H1 (cell line): ENCODE results near the gene POLR1H. TPM values are rescaled to one million over a fixed set of nuclear protein-coding genes. Genes with fewer than 3 reads are reported as not detected.

Source experiments
- CTCF ChIA-PET: fragments of 300-600 bp; sonication (Branson Sonifier 250); formaldehyde crosslinking; loops from one replicate; lab custom pipeline; 2021; ENCODE audit not compliant: partially characterized antibody; lab: Charles Lee
- POLR2A ChIA-PET: fragments of 300-600 bp; sonication (Branson Sonifier 250); formaldehyde crosslinking; loops from one replicate; lab custom pipeline; 2021; ENCODE audit warnings: inconsistent platforms; ENCODE audit not compliant: partially characterized antibody; lab: Charles Lee
- DNase-seq, 2 experiments: peaks; one replicate each; pipeline versions ENCODE4 v3.0.0 to v3.0.0-alpha.2; 2010 to 2022; ENCODE audit warnings: low spot score in 2 of 2, low read depth in 1 of 2, mixed read lengths in 1 of 2
- FAIRE-seq: peaks from 2 replicates; lab custom pipeline; 2011; peaks lifted over from hg19 to GRCh38; lab: Jason Lieb, UNC
- H2AFZ ChIP-seq: 2 replicates; pipeline ENCODE4 v1.8.1; 2012; ENCODE audit warnings: low read length, inconsistent platforms
- H2AK5ac ChIP-seq: 2 replicates; pipeline ENCODE4 v1.6.1; 2013; ENCODE audit warnings: low read depth, low read length
- H2BK120ac ChIP-seq: replicated peaks from 2 replicates; pipeline ENCODE3; 2013; ENCODE audit warnings: low read depth, low read length, inconsistent platforms
- H2BK12ac ChIP-seq: 2 replicates; pipeline ENCODE4 v1.6.1; 2013; ENCODE audit warnings: low read depth, low read length
- H2BK15ac ChIP-seq: 2 replicates; pipeline ENCODE4 v1.6.1; 2013; ENCODE audit warnings: low read length
- H2BK20ac ChIP-seq: 2 replicates; pipeline ENCODE4 v1.6.1; 2013; ENCODE audit warnings: low read length
- H2BK5ac ChIP-seq: 2 replicates; pipeline ENCODE4 v1.6.1; 2013; ENCODE audit warnings: low read depth, low read length
- H3K14ac ChIP-seq: 2 replicates; pipeline ENCODE4 v1.6.1; 2013; ENCODE audit warnings: inconsistent platforms; ENCODE audit not compliant: insufficient read length
- H3K18ac ChIP-seq: 2 replicates; pipeline ENCODE4 v1.6.1; 2013; ENCODE audit warnings: low read length; ENCODE audit errors: extremely low read depth
- H3K23ac ChIP-seq: 2 replicates; pipeline ENCODE4 v1.6.1; 2013; ENCODE audit warnings: inconsistent platforms; ENCODE audit not compliant: insufficient read length
- H3K23me2 ChIP-seq: 2 replicates; pipeline ENCODE4 v1.6.1; 2013; ENCODE audit warnings: low read depth, low read length
- H3K27ac ChIP-seq: 2 replicates; pipeline ENCODE4 v1.6.1; 2011; ENCODE audit warnings: low read depth, low read length, inconsistent platforms
- H3K27me3 ChIP-seq, 4 experiments: replicated peaks in 1 of 4; 1 replicate in 1 of 4; 2 replicates in 3 of 4; pipeline versions ENCODE4 v1.6.1 to v1.8.1; 2011 to 2013; ENCODE audit warnings: low read length in 3 of 4, mild to moderate bottlenecking in 3 of 4, inconsistent platforms in 2 of 4, mixed read lengths in 2 of 4, moderate library complexity in 1 of 4; ENCODE audit not compliant: control insufficient read depth in 3 of 4, insufficient read depth in 3 of 4; ENCODE audit errors: extremely low read depth in 1 of 4
- H3K36me3 ChIP-seq, 4 experiments: 2 replicates each; pipeline versions ENCODE4 v1.6.1 to v1.8.1; 2011 to 2013; ENCODE audit warnings: mild to moderate bottlenecking in 4 of 4, low read length in 3 of 4, moderate library complexity in 2 of 4, control low read depth in 1 of 4, inconsistent platforms in 1 of 4; ENCODE audit not compliant: insufficient read depth in 4 of 4, control insufficient read depth in 2 of 4
- H3K4ac ChIP-seq: replicated peaks from 2 replicates; pipeline ENCODE3; 2013; ENCODE audit warnings: low read length, low read depth, mixed read lengths, inconsistent platforms; ENCODE audit not compliant: insufficient read length
- H3K4me1 ChIP-seq, 4 experiments: replicated peaks in 1 of 4; 1 replicate in 1 of 4; 2 replicates in 3 of 4; pipeline versions ENCODE4 v1.6.1 to v1.8.1; 2011 to 2013; ENCODE audit warnings: low read length in 3 of 4, inconsistent platforms in 2 of 4, mixed read lengths in 1 of 4; ENCODE audit not compliant: insufficient read depth in 4 of 4, control insufficient read depth in 3 of 4
- H3K4me2 ChIP-seq, 2 experiments: 2 replicates each; pipeline versions ENCODE4 v1.6.1 to v1.8.1; 2011 to 2013; ENCODE audit warnings: low read depth in 2 of 2, low read length in 2 of 2, control low read depth in 1 of 2, inconsistent platforms in 1 of 2, mild to moderate bottlenecking in 1 of 2; ENCODE audit not compliant: insufficient read depth in 1 of 2
- H3K4me3 ChIP-seq, 4 experiments: fragments of 200-600, 300-600 bp in 1 of 4; sonication (generic), shearing (Covaris generic), sonication (Bioruptor Twin) in 1 of 4; 2 replicates each; pipeline versions ENCODE4 v1.5.1 to v1.8.1; 2011 to 2016; ENCODE audit warnings: low read length in 4 of 4, low read depth in 3 of 4, control low read depth in 2 of 4, inconsistent platforms in 2 of 4, mild to moderate bottlenecking in 2 of 4, mixed read lengths in 1 of 4, moderate library complexity in 1 of 4; ENCODE audit not compliant: insufficient read depth in 2 of 4; ENCODE audit errors: extremely low read depth in 1 of 4
- H3K56ac ChIP-seq: replicated peaks from 2 replicates; pipeline ENCODE3; 2013; ENCODE audit warnings: low read depth, mild to moderate bottlenecking, mixed read lengths, low read length, inconsistent platforms; ENCODE audit not compliant: insufficient read length
- H3K79me1 ChIP-seq: 2 replicates; pipeline ENCODE4 v1.6.1; 2013; ENCODE audit warnings: low read depth, low read length, control low read depth
- H3K79me2 ChIP-seq, 2 experiments: 2 replicates each; pipeline versions ENCODE4 v1.6.1 to v1.8.1; 2012 to 2013; ENCODE audit warnings: low read length in 2 of 2, mild to moderate bottlenecking in 2 of 2, inconsistent platforms in 1 of 2; ENCODE audit not compliant: insufficient read depth in 2 of 2, control insufficient read depth in 1 of 2
- H3K9ac ChIP-seq, 4 experiments: replicated peaks in 1 of 4; 1 replicate in 1 of 4; 2 replicates in 3 of 4; pipeline versions ENCODE4 v1.6.1 to v1.8.1; 2011 to 2013; ENCODE audit warnings: low read depth in 3 of 4, low read length in 3 of 4, control low read depth in 2 of 4, mild to moderate bottlenecking in 2 of 4, moderate library complexity in 2 of 4, inconsistent platforms in 1 of 4; ENCODE audit errors: extremely low read depth in 1 of 4
- H3K9me3 ChIP-seq, 2 experiments: 2 replicates each; pipeline versions ENCODE4 v1.6.1 to v1.8.1; 2012 to 2013; ENCODE audit warnings: mild to moderate bottlenecking in 2 of 2, moderate library complexity in 2 of 2, control low read depth in 1 of 2, inconsistent platforms in 1 of 2, low read depth in 1 of 2, low read length in 1 of 2, mixed read lengths in 1 of 2; ENCODE audit not compliant: insufficient read depth in 2 of 2
- H4K20me1 ChIP-seq, 2 experiments: replicated peaks in 1 of 2; 2 replicates each; pipeline versions ENCODE3 to v1.8.1; 2011 to 2013; ENCODE audit warnings: inconsistent platforms in 2 of 2, low read length in 2 of 2, mild to moderate bottlenecking in 1 of 2; ENCODE audit not compliant: insufficient read depth in 2 of 2, control insufficient read depth in 1 of 2
- H4K5ac ChIP-seq: 2 replicates; pipeline ENCODE4 v1.6.1; 2013; ENCODE audit warnings: low read length, low read depth, mixed read lengths, inconsistent platforms; ENCODE audit not compliant: insufficient read length
- H4K8ac ChIP-seq: 2 replicates; pipeline ENCODE4 v1.8.0; 2013; ENCODE audit warnings: mild to moderate bottlenecking, moderate library complexity, low read length, inconsistent platforms; ENCODE audit not compliant: insufficient read depth; ENCODE audit errors: extremely low read depth
- H4K91ac ChIP-seq: replicated peaks from 2 replicates; pipeline ENCODE3; 2013; ENCODE audit warnings: low read length, mixed read lengths, inconsistent platforms; ENCODE audit not compliant: insufficient read length
- ATF3 ChIP-seq: IDR thresholded peaks from 2 replicates; pipeline ENCODE4 v1.6.1; 2011; ENCODE audit warnings: low read depth, mild to moderate bottlenecking, low read length; ENCODE audit not compliant: insufficient read depth
- BACH1 ChIP-seq: IDR thresholded peaks from 2 replicates; pipeline ENCODE4 v1.6.1; 2012; ENCODE audit warnings: low read length, improper control_type of control experiment
- CBX8 ChIP-seq: fragments of 300-800, 300-1000 bp; sonication (generic); IDR thresholded peaks from 2 replicates; pipeline ENCODE4 v1.7.1; 2016; ENCODE audit warnings: low read depth, low read length, borderline replicate concordance
- CHD2 ChIP-seq: IDR thresholded peaks from 2 replicates; pipeline ENCODE4 v1.6.1; 2012; ENCODE audit warnings: low read length, improper control_type of control experiment
- CREB1 ChIP-seq: IDR thresholded peaks from 2 replicates; pipeline ENCODE4 v1.6.1; 2012; ENCODE audit warnings: inconsistent platforms
- CTBP2 ChIP-seq: IDR thresholded peaks from 2 replicates; pipeline ENCODE4 v1.7.0; 2011; ENCODE audit warnings: borderline replicate concordance, mild to moderate bottlenecking, moderate library complexity, mixed read lengths, low read length; ENCODE audit not compliant: insufficient read depth, insufficient read length
- E2F6 ChIP-seq: IDR thresholded peaks from 2 replicates; pipeline ENCODE4 v1.6.1; 2012; ENCODE audit warnings: inconsistent platforms
- MAX ChIP-seq: IDR thresholded peaks from 2 replicates; pipeline ENCODE4 v1.6.1; 2012; ENCODE audit warnings: inconsistent platforms
- NRF1 ChIP-seq: IDR thresholded peaks from 2 replicates; pipeline ENCODE4 v1.6.1; 2011; ENCODE audit warnings: mild to moderate bottlenecking, low read depth, low read length, improper control_type of control experiment
- RBBP5 ChIP-seq: IDR thresholded peaks from 2 replicates; pipeline ENCODE4 v1.7.1; 2012; ENCODE audit warnings: low read depth, mild to moderate bottlenecking, inconsistent platforms, low read length, moderate library complexity, borderline replicate concordance
- RNF2 ChIP-seq: fragments of 200-900, 300-1000 bp; sonication (generic); IDR thresholded peaks from 2 replicates; pipeline ENCODE4 v1.7.1; 2016; ENCODE audit warnings: borderline replicate concordance, low read depth, mild to moderate bottlenecking, antibody characterized with exemption, low read length; ENCODE audit not compliant: poor library complexity, severe bottlenecking; ENCODE audit errors: missing control alignments
- RXRA ChIP-seq: IDR thresholded peaks from 2 replicates; pipeline ENCODE4 v1.6.1; 2011; ENCODE audit warnings: low read depth, mild to moderate bottlenecking, low read length, moderate library complexity; ENCODE audit not compliant: insufficient read depth
- SP2 ChIP-seq: IDR thresholded peaks from 2 replicates; pipeline ENCODE4 v1.6.1; 2012; ENCODE audit warnings: mild to moderate bottlenecking, low read length, inconsistent platforms
- WGBS, 2 experiments: shearing (Covaris generic) in 1 of 2; methylation state at CpG; one replicate each; pipeline versions ENCODE4 v1.1.6 to v1.1.7; 2013 to 2015; ENCODE audit warnings: low lambda C conversion rate in 2 of 2, mixed read lengths in 2 of 2, inconsistent platforms in 1 of 2, low coverage in 1 of 2, missing lambda C conversion rate in 1 of 2; ENCODE audit not compliant: insufficient replicate concordance in 2 of 2, insufficient coverage in 1 of 2, insufficient read length in 1 of 2; ENCODE audit errors: extremely low coverage in 1 of 2, missing lambda C conversion rate in 1 of 2; 5-methylcytosine and 5-hydroxymethylcytosine counted together
- polyA plus RNA-seq, 7 experiments: library from polyadenylated mRNA; depleted of rRNA in 3 of 7; stranded (reverse) in 5 of 7; unstranded in 2 of 7; fragments of >200 nt in 5 of 7; fragments of 200-250 nt in 2 of 7; gene quantifications; 1 replicate in 5 of 7; 2 replicates in 1 of 7; 4 replicates in 1 of 7; pipeline versions ENCODE4 v1.2.1 to v1.2.3, GENCODE V29; 2011 to 2013; ENCODE audit warnings: missing spikeins in 2 of 7, mixed read lengths in 2 of 7
- total RNA-seq: library from RNA; stranded (reverse); fragmentation: NEBNext Ultra II Directional; extraction: Animal tissue kit (Norgen Biotek cat#: 25700); gene quantifications from 2 replicates; pipeline ENCODE4 v1.2.1, GENCODE V29; 2021

POLR1H gene
- total and polyA plus RNA-seq, 2 of the 8 experiments (the other 6 are each of a cell fraction or from before 2014, with no cell fraction given) = 31.5 to 82.2 TPM

GRCh38 chr6:30113841-30114240 lies 52.8 kb downstream of the POLR1H start:
- no peaks in the 10 kb centered on the region for H3K4me1 ChIP-seq
- DNase-seq (no peak), FAIRE-seq (no peak)
- no peak overlapping the region for H4K91ac ChIP-seq
- POLR2A ChIA-PET = no interaction called here
- H2AFZ ChIP-seq = no peak overlapping the region
- H3K4me3 ChIP-seq = no peak overlapping the region
- H2BK12ac ChIP-seq = no peak overlapping the region
- no peak overlapping the region for H2BK15ac ChIP-seq
- H3K79me1 ChIP-seq = no peaks in the 10 kb centered on the region
- H3K27me3 ChIP-seq = peaks cover 0 to 13% (median 7%) of the 10 kb centered on the region in 4 experiments; a peak in 5 of 7 replicates
- H3K18ac ChIP-seq = no peak overlapping the region
- no peak overlapping the region for H4K5ac ChIP-seq
- H2AK5ac ChIP-seq = no peak overlapping the region
- H3K14ac ChIP-seq = no peak overlapping the region
- H2BK20ac ChIP-seq = no peak overlapping the region
- CTCF ChIA-PET = interaction anchor here (0.7 to 3.6 kb wide), 4 partner anchors 10 to 78 kb away, joined by 3 to 23 read pairs (median 12); no protein-coding TSS in a partner anchor
- no peaks in the 10 kb centered on the region for H3K36me3 ChIP-seq
- H3K9me3 ChIP-seq = no peaks in the 10 kb centered on the region
- WGBS, 2 experiments = 86% methylated on average over 1 of the region's 1 CpG; no CpG with 5 or more reads in 1 of the 2 experiments
- H2BK5ac ChIP-seq = no peak overlapping the region
- no peaks in the 10 kb centered on the region for H3K79me2 ChIP-seq
- H4K20me1 ChIP-seq = no peaks in the 10 kb centered on the region
- no peak overlapping the region for H3K27ac ChIP-seq
- H3K4ac ChIP-seq = no peak overlapping the region
- H3K56ac ChIP-seq = no peak overlapping the region
- H3K23ac ChIP-seq = no peak overlapping the region
- no peak overlapping the region for H2BK120ac ChIP-seq
- H3K4me2 ChIP-seq = no peak overlapping the region
- H3K23me2 ChIP-seq = no peaks in the 10 kb centered on the region
- H3K9ac ChIP-seq = no peak overlapping the region
- H4K8ac ChIP-seq = no peak overlapping the region
- TF ChIP-seq RBBP5 = no peak
- no peak for TF ChIP-seq CREB1
- TF ChIP-seq SP2 = no peak
- TF ChIP-seq CTBP2 = no peak
- no peak for TF ChIP-seq MAX
- TF ChIP-seq BACH1 = no peak
- no peak for TF ChIP-seq ATF3
- no peak for TF ChIP-seq CHD2
- no peak for TF ChIP-seq CBX8
- TF ChIP-seq RXRA = no peak
- no peak for TF ChIP-seq RNF2
- TF ChIP-seq E2F6 = no peak
- TF ChIP-seq NRF1 = no peak
